ENCODE data around the gene PLXNA4.

Gene PLXNA4

DNA sequence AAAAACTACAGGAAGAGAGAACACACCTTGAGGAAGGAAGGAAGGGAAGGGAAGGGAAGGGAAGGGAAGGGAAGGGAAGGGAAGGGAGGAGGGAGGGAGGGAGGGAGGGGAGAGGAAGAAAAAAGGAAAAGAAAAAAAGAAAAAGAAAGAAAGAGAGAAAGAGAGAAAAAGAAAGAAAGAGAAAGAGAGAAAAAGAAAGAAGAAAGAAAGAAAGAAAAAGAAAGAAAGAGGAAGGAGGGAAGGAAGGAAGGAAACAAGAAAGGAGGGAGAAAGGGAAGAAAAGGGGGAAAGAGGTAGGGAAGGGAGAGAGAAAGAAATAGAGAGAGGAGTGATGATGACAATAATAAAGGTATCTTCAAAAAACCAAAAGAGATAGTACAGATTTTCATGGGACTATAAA lies 12.3 kb upstream of the PLXNA4 start:
- DNase-seq (ENCODE audit: low read depth): no peak

DNA sequence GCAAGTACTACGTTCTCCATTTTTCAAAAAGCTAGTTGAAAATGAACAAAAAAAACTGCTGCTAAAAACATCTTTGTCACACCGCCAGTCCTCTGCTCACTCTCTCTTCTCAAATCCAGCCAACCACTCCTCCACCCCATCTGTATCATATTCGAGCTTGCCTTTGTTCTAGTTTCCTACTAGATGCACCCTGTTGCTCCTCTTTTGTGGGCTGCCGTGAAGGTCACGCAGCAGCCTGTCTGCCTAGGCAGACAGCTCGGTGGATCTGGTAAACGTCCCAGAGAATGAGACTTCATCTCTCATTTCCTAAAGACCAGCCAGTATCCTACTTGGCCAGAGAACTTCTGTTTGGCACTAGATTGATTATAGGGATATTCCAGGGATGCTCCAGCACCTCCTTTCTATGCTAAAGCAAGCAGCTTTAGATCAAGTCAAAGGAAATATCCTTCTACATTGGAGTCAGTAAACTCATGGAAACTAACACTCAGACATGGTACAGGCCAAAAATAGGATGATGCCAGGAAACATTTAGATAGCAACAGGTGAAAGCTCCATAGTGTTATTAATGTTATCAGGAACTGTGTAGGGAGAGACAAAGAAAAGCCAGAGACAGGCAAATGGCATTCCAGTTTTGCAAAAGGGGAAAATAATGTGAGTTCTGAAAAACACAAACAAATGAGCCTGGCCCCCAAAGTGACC lies 8.7 kb upstream of the PLXNA4 start:
- no peak for DNase-seq (ENCODE audit: low read depth)

DNA sequence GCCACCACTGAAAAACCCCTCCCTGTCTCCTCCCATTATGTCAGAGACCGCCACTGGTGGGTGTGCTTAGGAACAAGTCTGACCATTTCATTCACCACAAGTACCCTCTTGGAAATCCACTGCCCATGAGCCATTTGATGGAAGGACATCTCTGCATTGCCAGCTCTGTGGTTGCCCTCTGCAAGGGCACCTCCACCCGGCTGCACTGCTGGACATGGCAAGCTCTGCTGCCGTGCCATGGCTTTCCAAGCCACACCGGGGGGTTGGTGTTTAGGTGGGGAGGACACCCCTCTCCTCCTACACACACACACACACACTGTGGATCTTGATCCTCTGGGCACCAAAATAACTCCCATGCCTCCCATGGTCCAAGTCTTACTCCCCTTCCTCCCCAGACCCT lies 5.2 kb upstream of the PLXNA4 start:
- no peak for DNase-seq (ENCODE audit: low read depth)

DNA sequence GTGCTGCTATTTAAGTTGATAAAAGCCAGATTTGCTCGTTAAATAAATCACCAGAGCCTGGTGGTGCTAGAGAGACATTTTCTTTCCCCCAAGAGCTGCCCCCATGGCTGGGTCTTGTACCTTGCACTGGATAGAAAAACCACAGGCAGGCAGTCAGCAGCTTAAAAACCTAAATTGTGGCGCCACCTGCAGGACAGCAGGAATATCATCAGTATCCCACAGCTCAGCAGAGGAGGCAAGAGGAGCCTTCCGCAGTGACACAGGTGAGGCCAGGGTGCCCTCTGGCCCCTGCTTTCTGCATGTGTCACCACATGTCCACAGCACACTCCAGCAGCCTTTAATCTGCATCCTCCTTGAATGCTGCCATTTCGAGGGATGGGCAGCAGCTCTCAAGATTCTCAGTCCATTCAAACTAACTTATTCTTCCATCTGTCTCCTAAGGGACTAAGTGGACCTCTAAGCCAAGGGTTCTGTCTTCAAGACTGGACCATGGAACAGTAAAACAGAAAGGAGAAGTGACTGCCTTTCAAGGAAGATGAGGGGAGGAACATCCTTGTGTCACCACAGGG lies 4.5 kb upstream of the PLXNA4 start:
- peak; percentile 11 for DNase-seq (ENCODE audit: low read depth)

DNA sequence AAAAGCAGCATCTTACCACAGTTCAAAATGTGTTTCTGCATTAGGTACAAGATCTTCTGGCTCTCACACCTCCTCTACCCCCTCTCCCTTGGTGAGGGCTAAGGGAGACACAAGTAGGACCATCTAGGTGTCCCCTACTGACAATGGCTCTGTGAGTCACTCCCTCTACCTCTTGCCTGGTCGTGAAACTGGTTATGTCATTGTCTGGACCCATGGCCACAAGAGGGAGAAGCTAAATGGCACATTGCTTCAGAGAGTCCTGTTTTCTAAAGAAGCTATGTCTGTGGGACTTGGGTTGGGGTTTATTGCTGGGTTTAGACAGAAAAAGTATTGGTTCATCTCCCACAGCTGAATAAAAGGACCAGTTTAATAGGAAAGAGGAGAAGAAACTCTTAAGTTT lies 4.0 kb upstream of the PLXNA4 start:
- DNase-seq (ENCODE audit: low read depth): no peak

DNA sequence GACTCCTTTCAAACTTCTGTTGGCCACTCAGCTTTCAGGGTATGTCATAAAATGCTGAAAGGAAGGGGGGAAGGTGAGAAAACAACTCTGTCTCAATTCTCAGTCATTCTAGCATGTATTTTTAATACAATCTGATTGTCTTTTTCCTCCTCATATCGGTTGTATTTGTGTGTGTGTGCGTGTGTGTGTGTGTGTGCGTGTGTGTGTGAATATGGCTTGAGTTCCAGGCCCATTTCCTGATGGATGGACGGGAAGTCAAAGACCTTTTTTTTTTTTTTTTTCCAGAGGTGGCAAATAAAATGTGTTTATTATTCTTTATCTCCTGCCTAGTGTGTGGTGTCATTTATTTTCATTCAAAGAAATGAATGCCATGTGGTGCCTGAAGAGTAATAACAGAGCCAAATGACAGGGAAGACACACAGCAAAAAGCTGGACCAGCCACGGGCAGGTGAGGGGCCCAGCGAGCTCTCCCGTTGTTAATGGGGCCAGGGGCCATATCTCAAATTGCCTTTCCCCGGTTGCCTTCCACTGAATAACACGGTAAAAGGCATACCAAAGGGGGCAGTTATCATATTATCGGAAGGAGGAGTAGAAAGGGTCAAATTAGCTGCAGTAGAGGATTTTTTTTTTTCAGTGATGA lies 3.1 kb upstream of the PLXNA4 start:
- DNase-seq (ENCODE audit: low read depth): no peak

DNA sequence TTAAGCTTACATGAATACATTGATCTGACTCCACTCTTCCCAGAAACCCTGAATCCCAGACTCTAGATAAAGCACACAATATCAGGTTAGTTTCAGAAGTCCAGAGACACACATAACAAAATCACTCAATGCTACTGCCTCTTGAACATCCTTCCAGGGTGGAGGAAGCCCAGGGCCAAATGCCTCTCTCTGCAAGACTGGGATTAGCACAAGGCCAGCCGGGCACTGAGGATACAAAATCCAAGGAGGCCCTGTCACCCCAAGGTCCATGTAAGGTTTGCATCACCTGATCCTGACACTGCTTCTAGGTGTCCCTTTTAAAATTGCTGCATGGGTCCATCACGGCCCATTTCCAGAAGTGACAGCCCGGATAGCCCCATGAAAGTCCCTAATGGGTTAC lies 2.6 kb upstream of the PLXNA4 start:
- no peak for DNase-seq (ENCODE audit: low read depth)

DNA sequence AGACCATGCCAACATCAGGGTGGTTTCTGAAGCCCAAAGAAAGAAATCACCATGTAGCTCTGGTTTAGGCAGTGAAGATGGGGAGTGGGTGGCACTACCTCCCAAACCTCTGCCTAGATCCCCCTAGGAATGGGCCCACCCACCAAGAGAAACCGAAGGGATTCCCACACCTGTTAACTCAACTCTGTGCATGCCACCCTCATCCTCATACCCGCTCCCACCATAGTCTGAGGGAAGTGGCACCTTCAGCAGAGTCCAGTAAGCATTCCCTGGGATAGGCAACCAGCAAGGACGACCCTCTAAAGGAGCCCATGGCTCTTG lies 1.7 kb upstream of the PLXNA4 start:
- DNase-seq (ENCODE audit: low read depth): no peak

DNA sequence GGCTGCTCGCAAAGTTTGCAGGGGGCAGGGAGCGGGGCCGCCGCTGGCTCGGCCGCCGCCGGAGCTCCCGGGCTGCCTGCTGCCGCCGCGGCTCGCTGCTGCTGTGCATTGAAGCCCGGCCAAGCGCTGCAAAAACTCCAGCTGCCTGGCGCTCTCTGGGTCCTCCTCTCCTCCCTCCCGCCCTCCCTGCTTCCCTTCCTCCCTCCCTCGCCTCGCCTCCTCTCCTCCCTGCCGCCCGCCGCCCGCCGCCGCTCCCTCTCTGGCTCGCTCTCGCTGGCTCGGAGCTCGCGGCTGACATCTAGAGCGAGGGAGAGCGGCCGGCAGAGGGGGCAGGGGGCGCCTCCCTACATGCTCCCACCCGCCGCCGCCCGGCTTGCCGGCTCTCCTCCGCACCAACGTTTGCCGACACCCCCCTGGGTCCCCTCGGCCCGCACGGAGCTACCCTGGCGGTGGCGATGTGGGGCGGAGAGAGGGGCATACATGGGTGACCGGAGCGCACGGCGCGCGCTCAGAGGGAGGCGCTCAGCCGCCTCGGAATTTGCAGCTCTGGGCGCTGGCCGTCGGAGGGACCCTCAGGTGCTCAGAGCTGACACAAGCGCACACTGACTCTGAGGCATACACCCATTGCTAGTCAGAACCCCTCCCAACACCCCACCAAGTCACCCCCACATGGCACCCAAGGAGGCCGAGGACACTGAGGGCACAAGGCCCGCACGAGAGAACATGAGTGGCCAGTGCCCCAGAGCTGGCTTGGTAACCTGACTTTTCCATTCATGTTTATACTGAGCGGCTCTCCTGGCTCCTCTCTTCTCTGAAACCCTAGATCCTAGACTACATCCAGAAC lies 1.2 kb upstream of the PLXNA4 start:
- DNase-seq (ENCODE audit: low read depth): no peak

DNA sequence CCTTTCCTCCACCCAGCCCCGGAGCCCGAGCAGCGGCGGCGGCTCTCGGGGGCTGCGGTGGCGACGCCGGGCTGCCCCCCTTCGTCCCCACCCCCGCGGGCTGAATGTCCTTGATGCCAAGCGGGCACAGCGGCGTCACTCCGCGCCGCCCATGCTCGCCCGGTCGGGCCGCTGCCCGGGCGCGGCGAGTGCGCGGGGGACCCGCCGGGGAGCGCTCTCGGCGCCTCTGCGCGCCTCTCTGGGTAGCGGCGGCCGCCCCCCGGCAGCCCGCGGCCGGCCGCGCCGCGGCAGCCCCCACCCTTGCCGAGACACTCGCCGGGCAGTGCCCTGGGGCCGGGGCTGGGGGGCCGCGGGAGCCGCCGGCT lies 433 bp upstream of the PLXNA4 start:
- DNase-seq (ENCODE audit: low read depth): no peak

DNA sequence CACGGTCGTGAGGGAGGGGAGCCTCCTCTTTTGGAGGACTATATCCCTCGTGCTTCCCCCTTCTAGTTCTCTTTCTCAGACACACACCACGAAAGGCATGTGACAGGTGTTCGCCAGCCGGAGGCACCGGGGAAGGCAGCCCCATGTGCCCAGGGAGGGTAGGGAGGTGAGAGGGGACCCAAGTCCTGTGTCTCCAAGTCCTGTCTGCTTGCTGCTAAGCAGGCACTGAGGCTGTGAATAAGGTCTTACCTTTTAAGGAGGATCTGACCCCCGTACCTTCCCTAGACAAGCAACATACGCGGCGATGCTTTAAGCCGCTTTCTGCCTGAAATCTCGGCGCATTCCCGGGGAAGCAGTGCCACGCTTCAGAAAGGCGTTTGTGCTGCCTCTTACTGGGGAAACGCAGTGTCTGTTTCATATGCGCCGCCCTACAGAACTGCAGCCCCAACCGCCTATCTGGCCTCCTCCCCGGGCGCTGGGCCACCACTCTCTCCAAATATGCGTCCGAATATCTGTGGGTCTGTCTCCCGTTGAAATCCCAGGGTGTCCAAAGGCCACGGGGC lies 770 bp downstream of the PLXNA4 start:
- no peak for DNase-seq (ENCODE audit: low read depth)

DNA sequence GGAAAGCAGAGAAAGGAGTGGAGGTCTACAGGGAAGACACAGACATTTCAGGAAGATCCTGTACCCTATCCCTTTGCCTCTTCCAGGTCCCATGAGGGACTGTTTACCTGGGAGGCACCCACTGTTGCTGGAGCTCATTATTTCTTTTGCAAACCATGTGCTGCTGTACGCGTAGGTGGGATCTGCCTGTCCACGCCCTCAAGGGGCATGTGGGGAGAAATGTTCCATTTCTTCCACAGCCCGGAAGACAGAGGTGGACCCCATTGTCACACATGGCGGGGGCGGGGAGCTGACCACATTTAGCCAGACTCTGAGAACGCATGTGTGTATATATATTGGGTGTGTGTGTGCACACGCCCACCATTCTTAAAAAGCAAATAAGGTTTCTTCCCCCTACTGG lies 2.0 kb downstream of the PLXNA4 start:
- DNase-seq (ENCODE audit: low read depth): no peak

DNA sequence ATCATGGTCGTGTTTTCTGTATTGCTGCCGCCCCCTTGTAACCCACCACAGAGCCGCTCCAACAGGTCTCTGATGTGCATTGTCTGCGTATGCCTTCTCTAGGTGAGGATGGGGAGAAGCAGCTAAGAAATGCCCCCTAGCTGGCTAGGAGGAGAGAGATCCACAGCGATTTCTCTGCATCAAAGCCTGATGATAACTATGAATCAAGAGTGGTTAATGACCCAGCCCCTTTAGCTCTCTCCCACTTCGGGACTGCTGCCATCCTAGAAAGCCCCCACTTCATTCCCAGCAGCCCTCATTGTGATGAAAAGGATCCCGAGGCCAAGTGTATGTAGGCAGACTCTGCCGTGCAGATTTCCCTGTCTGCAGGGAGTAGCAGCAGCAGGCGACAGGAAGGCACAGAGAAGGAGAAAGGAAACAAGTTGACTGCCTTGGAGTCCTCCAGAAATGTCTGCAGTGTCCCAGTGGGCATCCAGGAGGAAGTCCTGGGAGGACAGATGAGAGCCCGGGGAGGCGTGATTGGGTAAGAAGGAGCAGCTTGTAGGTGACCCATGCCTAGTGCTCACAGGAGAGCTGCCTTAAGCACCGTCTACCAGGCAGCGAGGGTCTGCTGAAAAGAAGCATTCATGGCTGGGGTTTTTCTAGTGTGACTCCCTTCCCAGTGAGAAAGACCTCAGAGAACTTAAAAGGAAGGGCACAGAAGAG lies 2.9 kb downstream of the PLXNA4 start:
- no peak for DNase-seq (ENCODE audit: low read depth)

DNA sequence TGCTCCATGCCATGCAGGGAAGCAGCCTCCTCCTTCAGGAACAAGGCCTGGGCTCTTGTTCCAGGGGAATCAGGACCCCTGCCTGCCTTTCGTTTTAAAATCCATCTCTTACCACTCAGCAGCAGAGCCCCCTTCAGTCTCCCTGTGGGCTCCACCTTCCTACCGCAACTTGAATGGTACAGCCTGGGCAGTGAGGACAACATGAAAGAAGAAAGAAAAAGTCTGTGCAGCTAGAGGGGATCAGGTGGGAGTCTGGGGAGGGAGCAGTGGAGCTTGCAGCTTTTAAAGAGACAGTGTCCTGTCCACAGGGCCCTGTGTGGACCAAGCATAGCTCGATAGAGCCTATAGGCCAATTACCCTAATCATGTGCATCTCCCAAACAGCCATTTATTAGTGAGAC lies 3.7 kb downstream of the PLXNA4 start:
- DNase-seq (ENCODE audit: low read depth): no peak

DNA sequence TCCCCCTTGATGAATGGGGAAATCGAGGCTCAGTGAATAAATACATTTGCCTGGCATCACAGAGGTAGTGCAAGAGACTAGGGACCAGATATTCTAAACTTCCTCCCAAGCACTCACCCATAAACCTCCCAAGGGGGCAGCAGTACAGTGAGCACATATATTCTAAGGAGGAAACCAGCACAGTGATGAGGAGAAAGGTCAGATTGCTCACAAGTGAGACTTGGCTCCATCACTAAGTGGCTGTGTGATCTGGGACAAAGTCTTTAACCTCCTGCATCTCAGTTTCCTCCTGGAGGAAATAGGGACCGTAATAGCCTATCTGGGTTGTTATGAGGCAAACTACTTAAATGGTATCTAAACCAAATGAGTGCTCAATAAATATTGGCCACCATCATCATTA lies 4.3 kb downstream of the PLXNA4 start:
- no peak for DNase-seq (ENCODE audit: low read depth)

DNA sequence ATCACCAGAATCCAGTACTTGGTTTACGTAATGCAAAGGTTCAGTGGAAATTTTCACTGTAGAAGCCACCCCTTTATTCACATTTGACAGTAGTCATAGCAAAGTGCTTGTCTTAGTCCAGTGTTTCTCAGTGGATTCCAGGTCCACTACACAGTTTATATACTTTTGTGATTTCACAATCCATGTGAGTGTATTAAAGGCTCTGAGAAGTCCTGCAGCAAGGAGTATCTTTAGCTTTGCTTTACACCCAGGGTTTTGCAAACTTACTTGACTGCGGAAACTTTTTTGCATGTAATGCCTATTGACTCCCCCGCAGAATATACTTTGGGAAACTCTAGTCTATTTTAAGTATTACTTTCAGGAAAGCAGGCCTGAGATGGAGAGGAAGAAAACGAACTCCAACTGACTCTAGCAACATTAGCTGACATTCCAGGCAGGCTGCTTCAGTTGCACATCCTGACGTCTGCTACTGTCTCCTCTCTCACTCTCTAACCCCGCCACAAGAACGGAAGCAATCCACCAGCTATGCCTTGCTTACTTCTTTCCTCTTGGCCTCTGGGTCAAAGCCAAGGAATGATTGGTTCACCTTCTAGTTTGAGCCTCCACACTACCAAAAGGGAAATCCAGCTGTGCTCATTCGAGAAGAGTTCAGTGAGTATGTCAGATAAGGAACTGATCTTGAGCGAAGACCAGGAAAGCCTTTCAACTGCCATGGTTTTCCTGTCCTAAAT lies 6.2 kb downstream of the PLXNA4 start:
- DNase-seq (ENCODE audit: low read depth): no peak

DNA sequence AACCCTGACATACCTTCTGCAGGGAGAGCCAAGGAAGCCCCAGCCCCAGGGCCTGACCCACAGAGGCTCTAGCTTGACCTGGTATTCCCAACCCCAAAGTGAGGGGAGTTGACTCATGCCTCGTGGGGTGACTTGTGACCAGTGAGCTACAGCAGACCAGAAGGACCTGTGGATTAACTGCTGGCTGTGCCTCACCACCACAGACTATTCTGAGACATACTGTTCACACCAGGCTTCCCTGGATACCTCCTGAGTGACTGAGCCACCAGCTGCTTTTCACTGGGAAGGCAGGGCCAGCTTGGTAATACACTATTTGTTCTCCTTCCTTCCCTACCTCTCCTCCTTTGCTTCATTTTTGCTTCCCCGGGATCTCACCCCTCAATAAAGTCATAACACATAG lies 7.3 kb downstream of the PLXNA4 start:
- DNase-seq (ENCODE audit: low read depth): no peak

DNA sequence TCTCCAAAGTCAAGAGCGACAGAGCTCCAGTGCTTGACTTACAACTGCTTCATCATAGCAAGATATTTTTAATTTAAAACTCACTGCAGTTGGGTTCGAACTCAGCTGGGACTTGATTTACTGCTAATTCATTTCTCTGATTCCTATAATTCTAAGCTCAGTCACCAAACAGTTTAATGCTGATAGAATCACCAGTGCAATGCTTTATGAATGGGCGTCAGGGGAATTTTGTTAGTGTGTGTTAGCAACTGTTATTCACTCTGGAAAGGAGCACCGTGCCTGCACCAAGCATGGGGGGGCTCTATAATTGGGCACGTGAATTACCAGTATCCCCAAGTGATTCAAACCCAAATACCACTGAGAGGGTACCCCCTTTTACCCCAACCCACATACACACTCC lies 10.4 kb downstream of the PLXNA4 start:
- DNase-seq (ENCODE audit: low read depth): no peak

DNA sequence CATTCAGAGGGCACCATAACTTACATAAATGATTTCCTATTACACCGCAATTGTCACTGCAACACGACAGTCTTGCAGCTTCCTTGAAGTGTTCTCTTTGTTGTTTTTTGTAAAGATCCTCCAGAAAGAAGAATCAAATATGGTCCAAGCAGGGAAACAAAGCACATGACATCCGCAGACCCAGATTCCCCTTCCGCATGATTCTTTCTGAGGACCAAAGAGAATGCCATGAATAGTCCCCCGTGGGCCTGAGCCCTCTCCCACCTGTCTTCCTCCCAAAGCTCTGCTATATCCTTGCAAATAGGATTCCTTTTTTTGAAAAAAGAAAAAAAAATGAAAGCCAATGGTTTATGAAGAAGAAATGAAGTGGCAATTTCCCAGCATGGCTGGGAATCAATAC lies 10.8 kb downstream of the PLXNA4 start:
- no peak for DNase-seq (ENCODE audit: low read depth)

DNA sequence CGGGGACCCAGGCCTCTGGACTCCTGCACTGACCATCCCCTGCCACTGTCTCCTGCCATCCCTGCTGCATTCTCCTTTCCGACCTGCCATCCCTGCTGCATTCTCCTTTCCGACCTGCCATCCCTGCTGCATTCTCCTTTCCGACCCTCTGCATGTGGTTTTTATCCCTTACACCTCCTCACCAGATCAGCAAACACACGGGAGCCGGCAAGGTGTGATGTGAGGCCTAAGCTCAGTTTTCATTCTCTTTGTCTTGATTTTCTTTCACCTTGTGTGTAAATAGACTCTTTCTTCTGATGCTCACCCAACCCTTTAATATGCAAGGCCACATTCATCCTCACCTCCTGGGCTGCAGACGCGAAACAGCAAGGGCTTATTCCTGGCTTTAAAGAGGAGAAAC lies 11.4 kb downstream of the PLXNA4 start:
- DNase-seq (ENCODE audit: low read depth): no peak

DNA sequence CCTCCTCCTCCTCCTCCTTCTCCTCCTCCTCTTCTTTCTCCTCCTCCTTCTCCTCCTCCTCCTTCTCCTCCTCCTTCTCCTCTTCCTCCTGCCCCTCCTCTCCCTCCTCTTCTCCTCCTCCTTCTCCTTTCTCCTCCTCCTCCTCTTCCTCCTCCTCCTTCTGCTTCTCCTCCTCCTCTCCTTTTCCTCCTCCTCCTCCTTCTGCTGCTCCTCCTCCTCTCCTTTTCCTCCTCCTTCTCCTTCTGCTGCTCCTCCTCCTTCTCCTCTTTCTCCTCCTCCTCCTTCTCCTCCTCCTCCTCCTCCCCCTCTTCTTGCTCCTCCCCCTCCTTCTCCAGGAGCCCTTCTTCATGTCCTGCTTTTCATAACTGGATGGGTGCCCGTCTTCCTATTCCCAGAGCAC lies 12.2 kb downstream of the PLXNA4 start:
- no peak for DNase-seq (ENCODE audit: low read depth)

DNA sequence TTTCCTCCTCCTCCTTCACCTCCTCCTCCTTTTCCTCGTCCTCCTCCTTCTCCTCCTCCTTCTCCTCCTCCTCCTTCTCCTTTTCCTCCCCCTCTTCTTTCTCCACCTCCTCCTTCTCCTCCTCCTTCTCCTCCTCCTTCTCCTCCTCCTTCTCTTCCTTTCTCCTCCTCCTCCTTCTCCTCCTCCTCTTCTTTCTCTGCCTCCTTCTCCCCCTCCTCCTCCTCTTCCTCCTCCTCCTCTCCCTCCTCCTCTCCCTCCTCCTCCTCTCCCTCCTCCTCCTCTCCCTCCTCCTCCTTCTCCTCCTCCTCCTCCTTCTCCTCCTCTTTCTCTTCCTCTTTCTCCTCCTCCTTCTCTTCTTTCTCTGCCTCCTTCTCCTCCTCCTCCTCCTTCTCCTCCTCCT lies 13.6 kb downstream of the PLXNA4 start:
- no peak for DNase-seq (ENCODE audit: low read depth)
